GM18951 (cell line): Measurements from ENCODE around the gene PCK1.

ENCODE experiments used
- POLR2A ChIP-seq: IDR thresholded peaks from 4 replicates; pipeline ENCODE4 v1.6.1; 2011; ENCODE audit warnings: mild to moderate bottlenecking; ENCODE audit not compliant: insufficient read length, insufficient read depth; ENCODE audit errors: extremely low read depth
- in situ Hi-C: fragments of 300-500 bp; cut with MboI; formaldehyde crosslinking; loops from one replicate; pipeline ENCODE4 v1.12.0; 2022; ENCODE audit warnings: low sequenced_read_pairs, mixed read lengths, inconsistent platforms; ENCODE audit not compliant: unreplicated experiment

PCK1 gene

DNA sequence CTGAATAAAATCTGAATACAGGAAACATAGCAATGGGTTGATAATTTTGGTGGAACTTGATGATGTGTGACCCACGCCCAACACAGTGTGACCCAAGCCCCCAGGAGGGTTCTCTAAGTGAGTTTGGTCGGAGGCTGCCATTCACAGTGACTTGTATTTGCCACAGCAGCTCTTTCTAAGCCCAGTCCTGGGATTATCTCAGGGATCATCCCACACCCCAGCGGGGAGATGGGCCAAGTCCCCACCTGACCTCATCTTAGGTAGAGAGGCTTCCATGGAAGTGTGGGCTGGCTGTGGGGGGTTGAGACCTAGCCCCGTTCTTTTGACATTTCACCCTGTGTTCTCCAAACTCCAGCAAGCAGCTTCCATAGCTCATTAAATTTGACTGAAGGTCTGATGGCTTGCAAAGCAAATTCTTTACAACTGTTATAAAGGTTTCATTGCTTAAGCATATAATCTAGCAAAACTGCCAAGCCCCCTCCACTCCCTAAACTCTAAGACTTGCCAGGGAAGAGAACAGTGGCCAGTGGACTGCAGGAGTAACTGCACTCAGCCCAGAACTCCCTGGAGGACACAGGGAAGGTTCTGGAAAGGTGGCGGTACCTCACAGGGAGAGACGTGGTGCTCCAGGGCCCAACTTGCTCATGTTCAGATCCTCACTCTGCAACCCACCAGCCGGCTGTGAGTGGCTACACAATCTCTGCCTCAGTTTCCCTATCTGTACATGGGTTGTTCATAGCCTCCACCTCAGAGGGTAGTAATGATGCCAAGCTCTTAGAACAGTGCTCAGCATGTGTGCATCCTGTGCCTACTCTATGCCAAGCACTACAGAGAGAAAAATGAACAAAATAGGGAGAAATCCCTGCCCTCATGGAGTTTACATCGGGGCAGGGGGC, 1.0 kb upstream of the PCK1 start:
- no peak for TF ChIP-seq POLR2A
- in situ Hi-C loops = loop anchor here (25.0 kb wide), 1 partner anchor 473 kb away; no protein-coding TSS in a partner anchor

- no peak for TF ChIP-seq POLR2A
- in situ Hi-C loops = loop anchor here (25.0 kb wide), 1 partner anchor 474 kb away; no protein-coding TSS in a partner anchor
Measured at GRCh38 chr20:57561356-57562279, 708 bp downstream of the PCK1 start.

DNA sequence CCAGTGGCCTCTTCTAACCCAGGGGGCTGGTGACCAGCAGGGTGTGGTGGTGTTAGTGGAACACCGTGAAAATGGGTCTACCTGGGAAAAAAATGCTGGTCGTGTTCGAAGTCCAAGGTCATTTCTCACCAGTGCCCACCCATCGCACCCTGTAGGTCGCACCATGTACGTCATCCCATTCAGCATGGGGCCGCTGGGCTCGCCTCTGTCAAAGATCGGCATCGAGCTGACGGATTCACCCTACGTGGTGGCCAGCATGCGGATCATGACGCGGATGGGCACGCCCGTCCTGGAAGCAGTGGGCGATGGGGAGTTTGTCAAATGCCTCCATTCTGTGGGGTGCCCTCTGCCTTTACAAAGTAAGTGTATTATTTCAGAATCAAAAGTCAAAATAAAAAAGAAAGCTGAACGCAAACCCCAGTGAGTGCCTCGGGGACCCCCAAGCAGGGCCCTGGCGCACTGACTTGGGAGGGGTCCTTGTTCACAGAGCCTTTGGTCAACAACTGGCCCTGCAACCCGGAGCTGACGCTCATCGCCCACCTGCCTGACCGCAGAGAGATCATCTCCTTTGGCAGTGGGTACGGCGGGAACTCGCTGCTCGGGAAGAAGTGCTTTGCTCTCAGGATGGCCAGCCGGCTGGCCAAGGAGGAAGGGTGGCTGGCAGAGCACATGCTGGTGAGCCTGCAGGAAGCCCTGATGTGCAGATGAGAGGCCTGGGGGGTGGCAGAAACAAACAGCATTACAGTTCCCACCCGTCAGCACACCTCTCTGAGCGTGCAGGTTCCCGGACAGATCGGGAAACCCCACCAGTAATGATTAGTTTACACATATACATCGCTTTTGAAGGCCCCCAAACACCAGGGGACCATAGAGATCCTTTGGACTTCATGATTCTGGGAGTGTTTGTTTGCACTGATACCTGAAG, 1.9 kb downstream of the PCK1 start:
- TF ChIP-seq POLR2A = no peak
- in situ Hi-C loops = loop anchor here (25.0 kb wide), 1 partner anchor 476 kb away; no protein-coding TSS in a partner anchor

GRCh38 chr20:57563522-57563921, 2.6 kb downstream of the PCK1 start:
- no peak for TF ChIP-seq POLR2A
- in situ Hi-C loops = loop anchor here (25.0 kb wide), 1 partner anchor 476 kb away; no protein-coding TSS in a partner anchor

GRCh38 chr20:57564180-57564802, 3.4 kb downstream of the PCK1 start:
- in situ Hi-C loops = loop anchor here (25.0 kb wide), 1 partner anchor 477 kb away; no protein-coding TSS in a partner anchor
- no peak for TF ChIP-seq POLR2A

GRCh38 chr20:57564951-57565642, 4.2 kb downstream of the PCK1 start:
- in situ Hi-C loops = loop anchor here (25.0 kb wide), 1 partner anchor 478 kb away; no protein-coding TSS in a partner anchor
- no peak for TF ChIP-seq POLR2A

DNA sequence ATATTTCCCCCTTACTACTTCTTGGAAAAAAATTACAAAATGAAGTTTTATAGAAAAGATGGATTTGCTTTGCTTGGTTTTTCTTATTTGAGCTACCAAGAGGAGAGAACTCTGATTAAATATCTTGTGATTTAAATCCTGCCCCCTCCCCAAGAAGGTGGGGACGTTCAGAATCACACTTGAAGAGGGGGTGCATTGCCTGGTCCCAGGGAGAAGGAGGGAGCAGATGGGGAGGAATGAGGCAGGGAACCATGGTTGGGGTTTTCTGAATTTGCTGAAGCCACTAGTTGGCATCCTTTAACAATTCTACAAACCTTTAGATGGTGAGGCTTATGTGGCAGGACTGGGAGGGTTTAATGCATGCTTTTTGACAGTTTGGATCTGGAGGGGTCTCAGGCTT, 5.5 kb downstream of the PCK1 start:
- in situ Hi-C loops = loop anchor here (25.0 kb wide), 1 partner anchor 479 kb away; no protein-coding TSS in a partner anchor
- TF ChIP-seq POLR2A = no peak

- TF ChIP-seq POLR2A = no peak
- in situ Hi-C loops = loop anchor here (25.0 kb wide), 1 partner anchor 480 kb away; no protein-coding TSS in a partner anchor
Measured at GRCh38 chr20:57566803-57567459, 6.0 kb downstream of the PCK1 start.

DNA sequence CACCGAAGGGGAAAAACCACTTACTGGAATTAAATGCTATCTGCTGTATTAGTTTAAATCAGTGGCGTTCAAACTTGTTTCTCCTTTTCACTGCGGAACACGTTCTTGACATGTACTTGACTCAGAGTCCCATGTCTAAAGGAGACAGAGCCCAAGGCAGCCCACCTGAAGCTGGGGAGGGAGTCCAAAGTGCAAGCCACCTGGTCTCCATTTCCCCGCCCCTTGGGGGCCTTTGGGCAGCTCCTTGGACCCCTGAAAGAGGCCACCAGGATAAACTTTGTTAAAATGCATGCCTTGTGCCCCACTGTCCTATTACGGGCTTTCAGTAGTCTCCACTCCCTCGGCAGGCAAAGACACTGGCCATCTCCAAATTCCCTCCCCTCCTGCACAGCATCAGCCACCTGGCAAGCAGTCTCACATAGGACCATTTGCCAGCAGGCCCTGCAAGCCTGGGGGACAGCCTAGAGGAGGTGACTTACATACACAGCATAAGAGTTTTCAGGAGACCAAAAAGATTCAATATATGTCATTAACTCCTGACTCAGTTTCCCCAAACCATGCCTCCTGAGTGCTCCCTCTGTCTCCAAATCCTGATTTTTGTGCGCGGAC, 6.7 kb downstream of the PCK1 start:
- no peak for TF ChIP-seq POLR2A
- in situ Hi-C loops = loop anchor here (25.0 kb wide), 1 partner anchor 480 kb away; no protein-coding TSS in a partner anchor

GRCh38 chr20:57568088-57568896, 7.4 kb downstream of the PCK1 start:
- TF ChIP-seq POLR2A = no peak
- in situ Hi-C loops = loop anchor here (25.0 kb wide), 1 partner anchor 481 kb away; no protein-coding TSS in a partner anchor
